ENCODE data around the gene ST3GAL4.

DNA sequence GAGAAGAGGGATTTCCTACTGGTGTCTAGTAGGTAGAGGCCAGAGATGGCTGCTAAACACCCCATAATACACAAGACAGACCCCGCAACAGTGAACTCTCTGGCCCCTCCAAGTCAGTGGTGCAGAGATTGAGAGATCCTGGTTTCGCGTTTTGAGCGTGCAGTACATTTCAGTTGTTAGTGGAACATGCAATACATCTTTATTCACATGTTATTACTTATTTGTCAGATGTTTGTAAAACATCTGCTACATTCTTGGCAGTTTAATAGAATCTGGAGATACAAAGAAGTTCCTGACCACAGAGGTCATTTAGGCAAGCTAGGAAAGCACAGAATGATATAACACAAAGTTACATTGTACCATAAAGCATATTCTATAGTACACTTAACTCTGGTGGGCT is 41.5 kb downstream of the ST3GAL4 start:
- no peak for TF ChIP-seq CTCF (IDR thresholded peaks at IDR 0.05)
- no peak for TF ChIP-seq ZFX (IDR thresholded peaks at IDR 0.05; ENCODE audit: borderline replicate concordance)

Data from 22Rv1 (cell line).